Measurements from ENCODE around the gene XIRP1.

XIRP1 gene

DNA sequence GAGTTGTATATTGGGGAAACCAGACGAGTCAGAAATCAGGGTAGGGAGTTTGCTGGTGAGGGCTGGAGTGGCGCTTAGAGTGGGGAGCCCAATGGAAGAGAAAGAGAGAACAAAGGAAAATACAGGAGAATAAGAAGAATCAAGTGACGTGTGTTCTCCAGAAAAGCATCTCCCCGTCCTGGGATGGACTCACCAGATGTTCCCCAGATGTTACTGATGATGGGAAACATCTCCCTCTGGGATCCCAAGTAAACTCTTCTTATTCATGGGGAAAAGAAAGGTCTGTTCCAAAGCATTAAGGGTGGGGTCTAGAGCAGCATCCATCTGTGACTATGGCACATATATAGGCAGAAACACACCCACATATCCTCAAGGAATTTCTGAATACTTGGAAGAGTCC is 36.0 kb downstream of the XIRP1 start:
- 85% methylated on average over 4 of the region's 4 CpGs for WGBS
- Histone ChIP-seq H3K9ac (ENCODE audit: low read depth, low read length) (no peak overlapping the region), H3K4me3 (ENCODE audit: low read length) (no peak overlapping the region), H3K36me3 (ENCODE audit: insufficient read depth, low read length) (no peaks in the 10 kb centered on the region), H3K4me1 (ENCODE audit: insufficient read depth, low read length) (peaks cover 22% of the 10 kb centered on the region), H3K27me3 (ENCODE audit: insufficient read depth, low read length) (no peaks in the 10 kb centered on the region), H3K9me3 (ENCODE audit: insufficient read depth, low read depth, low read length) (no peaks in the 10 kb centered on the region), H3K27ac (ENCODE audit: low read depth, low read length) (no peak overlapping the region)

- Histone ChIP-seq H3K4me1 (ENCODE audit: insufficient read depth, low read length) (peaks cover 42% of the 10 kb centered on the region), H3K9ac (ENCODE audit: low read depth, low read length) (peak overlapping the region; percentile 59), H3K9me3 (ENCODE audit: insufficient read depth, low read depth, low read length) (no peaks in the 10 kb centered on the region), H3K27ac (ENCODE audit: low read depth, low read length) (peak overlapping the region; percentile 87; the same call in 1 of the 2 replicates), H3K27me3 (ENCODE audit: insufficient read depth, low read length) (no peaks in the 10 kb centered on the region), H3K36me3 (ENCODE audit: insufficient read depth, low read length) (no peaks in the 10 kb centered on the region), H3K4me3 (ENCODE audit: low read length) (peak overlapping the region; percentile 76)
- 10% methylated on average over 18 of the region's 18 CpGs for WGBS
Measured at GRCh38 chr3:39154280-39155021, 37.9 kb downstream of the XIRP1 start.

- Histone ChIP-seq H3K27me3 (ENCODE audit: insufficient read depth, low read length) (no peaks in the 10 kb centered on the region), H3K4me1 (ENCODE audit: insufficient read depth, low read length) (peaks cover 44% of the 10 kb centered on the region), H3K36me3 (ENCODE audit: insufficient read depth, low read length) (no peaks in the 10 kb centered on the region), H3K27ac (ENCODE audit: low read depth, low read length) (peak overlapping the region; percentile 87; the same call in 1 of the 2 replicates), H3K4me3 (ENCODE audit: low read length) (peak overlapping the region; percentile 76), H3K9ac (ENCODE audit: low read depth, low read length) (peak overlapping the region; percentile 59), H3K9me3 (ENCODE audit: insufficient read depth, low read depth, low read length) (no peaks in the 10 kb centered on the region)
- 2% methylated on average over 2 of the region's 9 CpGs for WGBS
Measured at GRCh38 chr3:39153977-39154279, 38.5 kb downstream of the XIRP1 start.

- H3K36me3 ChIP-seq (ENCODE audit: insufficient read depth, low read length) = peaks cover 5% of the 10 kb centered on the region
- peak overlapping the region; percentile 74 for H3K9ac ChIP-seq (ENCODE audit: low read depth, low read length)
- peak overlapping the region; percentile 76 for H3K4me3 ChIP-seq (ENCODE audit: low read length)
- no peaks in the 10 kb centered on the region for H3K9me3 ChIP-seq (ENCODE audit: insufficient read depth, low read depth, low read length)
- WGBS = 17% methylated on average over 8 of the region's 9 CpGs
- H3K27ac ChIP-seq (ENCODE audit: low read depth, low read length) = peak overlapping the region; percentile 93
- H3K4me1 ChIP-seq (ENCODE audit: insufficient read depth, low read length) = peaks cover 53% of the 10 kb centered on the region
- no peaks in the 10 kb centered on the region for H3K27me3 ChIP-seq (ENCODE audit: insufficient read depth, low read length)
Measured at GRCh38 chr3:39150803-39151631, 41.4 kb downstream of the XIRP1 start.

GRCh38 chr3:39150148-39150802 is 42.1 kb downstream of the XIRP1 start:
- peaks cover 53% of the 10 kb centered on the region for H3K4me1 ChIP-seq (ENCODE audit: insufficient read depth, low read length)
- 65% methylated on average over 5 of the region's 5 CpGs for WGBS

DNA sequence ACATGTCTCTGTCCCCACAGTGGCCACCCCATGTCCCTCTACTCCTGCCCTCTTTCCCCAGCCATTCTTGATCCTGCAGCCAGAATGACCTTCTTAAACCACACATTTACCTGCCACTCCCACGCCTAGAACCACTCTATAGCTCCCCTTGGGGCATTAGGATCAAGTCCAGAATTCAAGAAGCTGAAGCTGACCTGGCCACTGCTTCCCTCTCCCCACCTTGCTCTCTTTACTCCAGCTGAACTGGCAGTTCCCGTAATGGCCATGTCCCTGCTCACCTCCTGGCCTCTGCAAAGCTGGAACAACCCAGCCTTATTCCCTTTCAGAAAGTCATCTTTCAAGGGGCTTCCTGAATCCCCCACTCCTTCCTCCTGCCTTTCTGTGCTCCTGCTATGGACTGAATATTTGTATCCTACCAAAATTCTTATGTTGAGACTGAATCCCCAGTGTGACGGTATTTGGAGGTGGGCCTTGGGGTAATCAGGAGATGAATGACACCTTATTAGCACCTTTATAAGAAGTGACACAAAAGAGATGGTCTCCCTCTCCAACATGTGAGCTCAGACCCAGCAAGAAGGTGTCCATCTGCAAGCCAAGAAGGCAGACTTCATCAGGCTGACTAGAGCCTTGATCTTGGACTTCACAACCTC is 42.8 kb downstream of the XIRP1 start:
- no peaks in the 10 kb centered on the region for H3K9me3 ChIP-seq (ENCODE audit: insufficient read depth, low read depth, low read length)
- H3K4me3 ChIP-seq (ENCODE audit: low read length) = no peak overlapping the region
- H3K4me1 ChIP-seq (ENCODE audit: insufficient read depth, low read length) = peaks cover 49% of the 10 kb centered on the region
- 80% methylated on average over 3 of the region's 3 CpGs for WGBS
- H3K36me3 ChIP-seq (ENCODE audit: insufficient read depth, low read length) = peaks cover 19% of the 10 kb centered on the region
- H3K27ac ChIP-seq (ENCODE audit: low read depth, low read length) = peak overlapping the region; percentile 93; the same call in 1 of the 2 replicates
- H3K9ac ChIP-seq (ENCODE audit: low read depth, low read length) = no peak overlapping the region
- no peaks in the 10 kb centered on the region for H3K27me3 ChIP-seq (ENCODE audit: insufficient read depth, low read length)

More at GRCh38 chr3:39150148-39150802, 42.1 kb downstream of the XIRP1 start:
- Histone ChIP-seq H3K27me3 (ENCODE audit: insufficient read depth, low read length) (no peaks in the 10 kb centered on the region), H3K9me3 (ENCODE audit: insufficient read depth, low read depth, low read length) (no peaks in the 10 kb centered on the region), H3K36me3 (ENCODE audit: insufficient read depth, low read length) (peaks cover 13% of the 10 kb centered on the region), H3K27ac (ENCODE audit: low read depth, low read length) (peak overlapping the region; percentile 93), H3K9ac (ENCODE audit: low read depth, low read length) (peak overlapping the region; percentile 74), H3K4me3 (ENCODE audit: low read length) (peak overlapping the region; percentile 76)

- H3K4me3 ChIP-seq (ENCODE audit: low read length) = no peak overlapping the region
- no peaks in the 10 kb centered on the region for H3K27me3 ChIP-seq (ENCODE audit: insufficient read depth, low read length)
- H3K36me3 ChIP-seq (ENCODE audit: insufficient read depth, low read length) = peaks cover 25% of the 10 kb centered on the region
- peaks cover 48% of the 10 kb centered on the region for H3K4me1 ChIP-seq (ENCODE audit: insufficient read depth, low read length)
- no peak overlapping the region for H3K9ac ChIP-seq (ENCODE audit: low read depth, low read length)
- no peaks in the 10 kb centered on the region for H3K9me3 ChIP-seq (ENCODE audit: insufficient read depth, low read depth, low read length)
- 78% methylated on average over 4 of the region's 4 CpGs for WGBS
- no peak overlapping the region; the same call in 1 of the 2 replicates for H3K27ac ChIP-seq (ENCODE audit: low read depth, low read length)
Measured at GRCh38 chr3:39149059-39149455, 43.3 kb downstream of the XIRP1 start.

DNA sequence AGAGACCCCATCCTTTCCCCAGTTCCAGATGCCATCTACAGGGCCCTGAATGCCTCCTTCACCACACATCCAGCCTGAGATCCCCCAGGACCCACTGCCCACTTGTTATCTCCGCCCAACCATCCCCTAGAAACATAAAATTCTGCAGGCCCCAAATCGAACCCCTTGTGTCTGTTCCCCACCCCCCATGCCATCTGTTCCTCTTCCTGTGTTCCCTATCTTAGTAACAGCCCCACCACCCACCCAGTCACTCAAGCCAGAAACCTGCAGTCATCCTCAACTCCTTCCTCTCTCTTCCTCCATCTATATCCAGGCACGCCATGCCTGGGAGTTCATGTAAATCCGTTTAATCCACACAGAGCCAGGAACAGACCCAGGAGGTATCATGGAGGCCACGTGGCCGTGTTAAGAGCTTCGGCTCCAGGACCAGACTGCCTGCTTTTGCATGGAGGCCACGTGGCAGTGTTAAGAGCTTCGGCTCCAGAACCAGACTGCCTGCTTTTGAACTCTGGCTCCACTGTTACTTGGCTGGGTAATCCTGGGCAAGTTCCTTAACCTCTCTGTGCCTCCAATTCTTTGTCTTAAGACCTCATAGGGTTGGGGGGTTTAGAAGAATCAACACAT is 43.8 kb downstream of the XIRP1 start:
- Histone ChIP-seq H3K9ac (ENCODE audit: low read depth, low read length) (0 out of 2 replicates have a peak overlapping the region, but pooled peaks have one; percentile 21), H3K4me1 (ENCODE audit: insufficient read depth, low read length) (peaks cover 48% of the 10 kb centered on the region), H3K36me3 (ENCODE audit: insufficient read depth, low read length) (peaks cover 30% of the 10 kb centered on the region), H3K9me3 (ENCODE audit: insufficient read depth, low read depth, low read length) (no peaks in the 10 kb centered on the region), H3K27ac (ENCODE audit: low read depth, low read length) (no peak overlapping the region; the same call in 1 of the 2 replicates), H3K27me3 (ENCODE audit: insufficient read depth, low read length) (no peaks in the 10 kb centered on the region), H3K4me3 (ENCODE audit: low read length) (no peak overlapping the region)
- WGBS = 66% methylated on average over 9 of the region's 9 CpGs

DNA sequence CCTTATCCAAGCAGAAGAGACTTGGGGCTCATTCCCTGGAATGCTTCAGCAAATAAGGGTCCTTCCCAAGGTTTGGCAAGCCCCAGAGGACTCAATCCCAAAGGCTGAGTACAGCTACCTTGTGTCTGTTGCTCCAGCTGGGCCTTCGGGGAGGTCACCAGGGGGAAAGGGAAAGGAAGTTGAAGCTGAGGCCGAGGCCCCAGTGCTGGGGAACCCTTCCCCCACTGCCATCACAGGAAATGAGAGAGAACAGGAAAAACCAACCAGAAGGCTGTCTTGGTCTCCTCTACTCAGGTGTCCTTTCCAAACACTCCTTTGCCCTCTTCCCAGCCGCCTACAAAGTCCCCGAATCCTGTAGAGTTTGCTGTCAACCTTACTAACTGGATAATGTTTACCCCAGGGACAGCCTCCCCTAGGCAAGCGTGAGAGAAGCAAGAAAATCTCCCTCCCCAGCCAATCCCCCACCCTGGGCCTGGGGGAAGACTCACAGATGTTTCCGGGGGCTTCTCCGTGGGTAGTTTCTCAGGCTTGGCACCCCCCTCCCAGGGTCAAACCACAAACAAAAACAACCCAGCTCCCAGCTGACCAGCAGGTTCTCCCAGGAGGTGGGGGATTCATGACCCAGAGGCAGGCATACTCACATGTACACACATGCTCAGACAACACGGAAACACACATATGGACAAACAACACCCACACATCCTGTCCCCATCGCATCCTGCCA is 44.5 kb downstream of the XIRP1 start:
- Histone ChIP-seq H3K27me3 (ENCODE audit: insufficient read depth, low read length) (no peaks in the 10 kb centered on the region), H3K36me3 (ENCODE audit: insufficient read depth, low read length) (peaks cover 37% of the 10 kb centered on the region), H3K9ac (ENCODE audit: low read depth, low read length) (peak overlapping the region; percentile 29; the same call in 1 of the 2 replicates), H3K9me3 (ENCODE audit: insufficient read depth, low read depth, low read length) (no peaks in the 10 kb centered on the region), H3K4me1 (ENCODE audit: insufficient read depth, low read length) (peaks cover 48% of the 10 kb centered on the region), H3K27ac (ENCODE audit: low read depth, low read length) (peak overlapping the region; percentile 59), H3K4me3 (ENCODE audit: low read length) (no peak overlapping the region)
- 70% methylated on average over 9 of the region's 9 CpGs for WGBS

Data from HUES64 (cell line).